HepG2 (cell line): ENCODE measurements around the gene FLOT2. TPM values are rescaled to one million over a fixed set of nuclear protein-coding genes. Genes with fewer than 3 reads are reported as not detected.
A peak's percentile ranks its signal among the peaks of the same experiment; 100 is the strongest.

Experiments
- CC2D1A ChIP-seq: sonication (generic); formaldehyde crosslinking; IDR thresholded peaks from 2 replicates; pipeline ENCODE4 v1.8.1; 2023; ENCODE audit warnings: mild to moderate bottlenecking, missing genetic modification reagents
- CEBPB ChIP-seq: IDR thresholded peaks from 2 replicates; pipeline ENCODE4 v1.6.1; 2011; ENCODE audit warnings: low read depth, low read length, improper control_type of control experiment, borderline replicate concordance
- CREB1 ChIP-seq, 2 experiments: fragments of 450-650 bp in 1 of 2; IDR thresholded peaks; 2 replicates each; pipeline ENCODE4 v1.6.1; 2016 to 2017; ENCODE audit warnings: control low read depth in 1 of 2, mild to moderate bottlenecking in 1 of 2, missing compliant biosample characterization in 1 of 2, missing genetic modification characterization in 1 of 2
- DBP ChIP-seq: sonication (generic); formaldehyde crosslinking; IDR thresholded peaks from 2 replicates; pipeline ENCODE4 v1.4.0; 2020; ENCODE audit warnings: missing genetic modification reagents; ENCODE audit errors: not compliant biosample characterization
- EHMT2 ChIP-seq: fragments of 200-600 bp; sonication (generic); IDR thresholded peaks from 2 replicates; pipeline ENCODE4 v1.7.0; 2017; ENCODE audit warnings: antibody characterized with exemption, low read depth, low read length, borderline replicate concordance
- KMT2B ChIP-seq: IDR thresholded peaks from 2 replicates; pipeline ENCODE4 v1.6.1; 2016; ENCODE audit warnings: missing genetic modification reagents, missing compliant biosample characterization
- MLLT10 ChIP-seq: sonication (generic); formaldehyde crosslinking; IDR thresholded peaks from 2 replicates; pipeline ENCODE4 v1.4.0; 2020; ENCODE audit warnings: missing genetic modification reagents
- MXD1 ChIP-seq: sonication (generic); formaldehyde crosslinking; IDR thresholded peaks from 2 replicates; pipeline ENCODE4 v1.4.0; 2020; ENCODE audit warnings: mild to moderate bottlenecking, missing genetic modification reagents
- SIN3A ChIP-seq: IDR thresholded peaks from 2 replicates; pipeline ENCODE4 v1.6.1; 2011; ENCODE audit warnings: low read depth, mild to moderate bottlenecking, control low read depth, low read length, borderline replicate concordance
- SKI ChIP-seq: fragments of 450-650 bp; IDR thresholded peaks from one replicate; pipeline ENCODE4 v1.6.1; 2018; ENCODE audit warnings: mild to moderate bottlenecking; ENCODE audit not compliant: partially characterized antibody
- ZC3H13 ChIP-seq: sonication (generic); formaldehyde crosslinking; IDR thresholded peaks from 2 replicates; pipeline ENCODE4 v1.8.1; 2023; ENCODE audit warnings: mild to moderate bottlenecking, missing genetic modification reagents, moderate library complexity
- ZFYVE20 ChIP-seq: sonication (generic); formaldehyde crosslinking; IDR thresholded peaks from 2 replicates; pipeline ENCODE4 v1.8.0; 2023; ENCODE audit warnings: low read depth, mild to moderate bottlenecking, moderate library complexity, missing genetic modification reagents, borderline replicate concordance
- ZNF121 ChIP-seq: sonication (generic); formaldehyde crosslinking; IDR thresholded peaks from 2 replicates; pipeline ENCODE4 v1.5.0; 2020; ENCODE audit warnings: mild to moderate bottlenecking, missing genetic modification reagents
- ZNF333 ChIP-seq: sonication (generic); formaldehyde crosslinking; IDR thresholded peaks from 2 replicates; pipeline ENCODE4 v1.4.0; 2020; ENCODE audit warnings: mild to moderate bottlenecking, missing genetic modification reagents, borderline replicate concordance
- ZNF430 ChIP-seq: sonication (generic); formaldehyde crosslinking; IDR thresholded peaks from 2 replicates; pipeline ENCODE4 v1.9.0; 2021; ENCODE audit warnings: mild to moderate bottlenecking, missing genetic modification reagents
- ZNF552 ChIP-seq: sonication (generic); formaldehyde crosslinking; IDR thresholded peaks from 2 replicates; pipeline ENCODE4 v1.9.0; 2022; ENCODE audit warnings: missing genetic modification reagents, mild to moderate bottlenecking, borderline replicate concordance
- ZNF567 ChIP-seq: sonication (generic); formaldehyde crosslinking; IDR thresholded peaks from 2 replicates; pipeline ENCODE4 v1.8.1; 2023; ENCODE audit warnings: mild to moderate bottlenecking, missing genetic modification reagents, borderline replicate concordance
- ZNF629 ChIP-seq: sonication (generic); formaldehyde crosslinking; conservative IDR thresholded peaks from 2 replicates; pipeline ENCODE4 v1.5.0; 2020; ENCODE audit warnings: missing genetic modification reagents
- ZNF776 ChIP-seq: sonication (generic); formaldehyde crosslinking; IDR thresholded peaks from 2 replicates; pipeline ENCODE4 v1.4.0; 2020; ENCODE audit warnings: mild to moderate bottlenecking, missing genetic modification reagents
- polyA plus RNA-seq, 8 experiments: library from polyadenylated mRNA; depleted of rRNA in 3 of 8; stranded (reverse) in 7 of 8; unstranded in 1 of 8; fragments of >200 nt; fragmentation: Illumina TruSeq in 4 of 8; extraction: Trizol in 4 of 8; gene quantifications; 2 replicates each; pipeline versions ENCODE4 v1.2.1 to v1.2.3, GENCODE V29; 2011 to 2016; ENCODE audit warnings: low read depth in 4 of 8, missing spikeins in 1 of 8, mixed read lengths in 1 of 8; ENCODE audit not compliant: insufficient read depth in 1 of 8
- total RNA-seq, 5 experiments: library from RNA; depleted of rRNA; stranded (reverse); fragments of >200 nt; fragmentation: Illumina TruSeq; extraction: Trizol; gene quantifications; 2 replicates each; pipeline ENCODE4 v1.2.3, GENCODE V29; 2016; ENCODE audit warnings: low read depth in 1 of 5
- TF ChIP-seq, protein P1 (sequence below): IDR thresholded peaks from 2 replicates; pipeline ENCODE4 v1.6.1; 2016; ENCODE audit warnings: missing compliant biosample characterization, missing genetic modification reagents, borderline replicate concordance
- TF ChIP-seq, protein P2 (sequence below): sonication (generic); formaldehyde crosslinking; IDR thresholded peaks from 2 replicates; pipeline ENCODE4 v1.4.0; 2020; ENCODE audit warnings: mild to moderate bottlenecking, missing genetic modification reagents

The FLOT2 gene
- total and polyA plus RNA-seq, 2 of the 13 experiments (the other 11 are each of a cell fraction or from before 2014, with no cell fraction given) = 54.3 to 54.5 TPM

DNA sequence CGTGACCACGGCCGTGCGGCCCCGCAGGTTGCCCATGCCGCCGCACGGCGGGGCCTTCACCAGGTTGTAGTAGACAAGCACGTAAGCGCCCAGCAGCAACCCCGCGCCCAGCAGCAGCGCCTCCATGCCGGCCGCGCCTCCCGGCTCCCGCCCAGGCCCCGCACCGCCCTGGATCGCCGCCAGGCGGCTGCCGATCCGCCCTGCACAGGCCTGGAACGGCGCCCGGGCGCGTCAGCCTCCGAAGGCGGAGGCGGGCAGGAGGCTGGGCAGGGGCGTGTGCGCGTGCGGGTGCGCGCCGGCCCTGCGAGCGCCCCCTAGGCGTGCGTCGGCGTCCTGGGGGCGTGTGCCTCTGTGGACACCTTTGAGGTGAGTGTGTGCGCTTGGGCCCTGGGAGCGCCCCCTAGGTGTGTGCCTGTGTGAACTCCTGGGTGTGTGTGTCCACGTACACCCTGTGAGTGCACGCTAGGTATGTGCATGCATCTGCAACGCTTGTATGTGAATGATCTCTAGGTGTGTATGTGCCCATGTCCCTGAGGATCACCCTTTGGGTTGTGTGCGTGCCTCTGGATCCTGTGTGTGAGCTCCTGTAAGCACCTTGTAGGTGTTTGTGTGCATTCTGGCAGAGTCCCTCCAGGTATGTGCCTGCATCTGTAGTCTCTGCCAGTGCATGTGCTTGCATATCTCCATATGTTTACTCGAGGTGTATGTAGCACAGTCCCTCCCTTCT, 5.4 kb upstream of the FLOT2 start, which contains the start of gene DHRS13 (continued):
- TF ChIP-seq ZFYVE20 (no peak), ZNF333 (CRISPR knock-in tag) (no peak), SKI (peak; percentile 91), MXD1 (CRISPR knock-in tag) (no peak; the same call in 1 of the 2 replicates), EHMT2 (no peak), ZNF629 (CRISPR knock-in tag) (0 out of 2 replicates have a peak, but pooled peaks have one; percentile 26), KMT2B (CRISPR knock-in tag) (peak; percentile 77; the same call in 1 of the 2 replicates), ZNF121 (CRISPR knock-in tag) (peak; percentile 53; the same call in 1 of the 2 replicates), ZNF776 (CRISPR knock-in tag) (peak; percentile 91; the same call in 1 of the 2 replicates), CREB1 (IDR thresholded peaks at IDR 0.05) (peak; percentile 68; the same call in 1 of the 2 replicates), CREB1 (CRISPR knock-in tag; IDR thresholded peaks at IDR 0.05) (no peak), SIN3A (peak; percentile 89; the same call in 1 of the 2 replicates), MLLT10 (CRISPR knock-in tag) (no peak), ZNF567 (CRISPR knock-in tag) (peak; percentile 93), ZC3H13 (CRISPR knock-in tag) (peak; percentile 78), DBP (CRISPR knock-in tag) (no peak), ZNF430 (CRISPR knock-in tag) (peak; percentile 15; the same call in 1 of the 2 replicates), ZNF552 (no peak), CC2D1A (CRISPR knock-in tag) (no peak), CEBPB (no peak)
- TF ChIP-seq, protein P1, sequence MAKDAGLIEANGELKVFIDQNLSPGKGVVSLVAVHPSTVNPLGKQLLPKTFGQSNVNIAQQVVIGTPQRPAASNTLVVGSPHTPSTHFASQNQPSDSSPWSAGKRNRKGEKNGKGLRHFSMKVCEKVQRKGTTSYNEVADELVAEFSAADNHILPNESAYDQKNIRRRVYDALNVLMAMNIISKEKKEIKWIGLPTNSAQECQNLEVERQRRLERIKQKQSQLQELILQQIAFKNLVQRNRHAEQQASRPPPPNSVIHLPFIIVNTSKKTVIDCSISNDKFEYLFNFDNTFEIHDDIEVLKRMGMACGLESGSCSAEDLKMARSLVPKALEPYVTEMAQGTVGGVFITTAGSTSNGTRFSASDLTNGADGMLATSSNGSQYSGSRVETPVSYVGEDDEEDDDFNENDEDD (CRISPR knock-in tag) = peak; percentile 86; the same call in 1 of the 2 replicates
- TF ChIP-seq, protein P2, sequence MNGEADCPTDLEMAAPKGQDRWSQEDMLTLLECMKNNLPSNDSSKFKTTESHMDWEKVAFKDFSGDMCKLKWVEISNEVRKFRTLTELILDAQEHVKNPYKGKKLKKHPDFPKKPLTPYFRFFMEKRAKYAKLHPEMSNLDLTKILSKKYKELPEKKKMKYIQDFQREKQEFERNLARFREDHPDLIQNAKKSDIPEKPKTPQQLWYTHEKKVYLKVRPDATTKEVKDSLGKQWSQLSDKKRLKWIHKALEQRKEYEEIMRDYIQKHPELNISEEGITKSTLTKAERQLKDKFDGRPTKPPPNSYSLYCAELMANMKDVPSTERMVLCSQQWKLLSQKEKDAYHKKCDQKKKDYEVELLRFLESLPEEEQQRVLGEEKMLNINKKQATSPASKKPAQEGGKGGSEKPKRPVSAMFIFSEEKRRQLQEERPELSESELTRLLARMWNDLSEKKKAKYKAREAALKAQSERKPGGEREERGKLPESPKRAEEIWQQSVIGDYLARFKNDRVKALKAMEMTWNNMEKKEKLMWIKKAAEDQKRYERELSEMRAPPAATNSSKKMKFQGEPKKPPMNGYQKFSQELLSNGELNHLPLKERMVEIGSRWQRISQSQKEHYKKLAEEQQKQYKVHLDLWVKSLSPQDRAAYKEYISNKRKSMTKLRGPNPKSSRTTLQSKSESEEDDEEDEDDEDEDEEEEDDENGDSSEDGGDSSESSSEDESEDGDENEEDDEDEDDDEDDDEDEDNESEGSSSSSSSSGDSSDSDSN (CRISPR knock-in tag) = peak; percentile 98
